K562 (cell line): Measurements from ENCODE around the gene FAM131C. TPM values are rescaled to one million over a fixed set of nuclear protein-coding genes. Genes with fewer than 3 reads are reported as not detected.

Source experiments
- AFF4 ChIP-seq: sonication (generic); formaldehyde crosslinking; IDR thresholded peaks from 2 replicates; pipeline ENCODE4 v1.8.0; 2023; ENCODE audit warnings: mild to moderate bottlenecking, missing genetic modification reagents
- ASH1L ChIP-seq: fragments of 450-650 bp; IDR thresholded peaks from 2 replicates; pipeline ENCODE4 v1.6.1; 2018; ENCODE audit warnings: borderline replicate concordance, mild to moderate bottlenecking, low read depth; ENCODE audit not compliant: partially characterized antibody
- DLX4 ChIP-seq: fragments of 250-450 bp; sonication (Bioruptor Pico); IDR thresholded peaks from 2 replicates; pipeline ENCODE4 v1.6.1; 2021; ENCODE audit warnings: mild to moderate bottlenecking
- E2F6 ChIP-seq, 2 experiments: IDR thresholded peaks; 2 replicates each; pipeline ENCODE4 v1.6.1; 2011; ENCODE audit warnings: borderline replicate concordance in 1 of 2, control low read depth in 1 of 2, low read depth in 1 of 2, low read length in 1 of 2, mild to moderate bottlenecking in 1 of 2, mixed read lengths in 1 of 2, moderate library complexity in 1 of 2; ENCODE audit not compliant: insufficient read depth in 1 of 2, insufficient read length in 1 of 2, poor library complexity in 1 of 2, severe bottlenecking in 1 of 2; ENCODE audit errors: extremely low read depth in 1 of 2
- PHF20 ChIP-seq: fragments of 450-650 bp; IDR thresholded peaks from 2 replicates; pipeline ENCODE4 v1.6.1; 2018; ENCODE audit not compliant: partially characterized antibody
- RBM25 ChIP-seq: fragments of 200-400 bp; formaldehyde crosslinking; IDR thresholded peaks from 2 replicates; pipeline ENCODE4 v1.6.1; 2018; ENCODE audit warnings: low read length, low read depth, moderate library complexity; ENCODE audit not compliant: severe bottlenecking
- SMAD1 ChIP-seq: fragments of 150-350 bp; IDR thresholded peaks from 2 replicates; pipeline ENCODE4 v1.6.1; 2014; ENCODE audit warnings: low read length, low read depth; ENCODE audit not compliant: partially characterized antibody
- SMARCB1 ChIP-seq: IDR thresholded peaks from 2 replicates; pipeline ENCODE4 v1.6.1; 2011; ENCODE audit warnings: improper control_type of control experiment, low read depth; ENCODE audit not compliant: insufficient read length
- SMARCC2 ChIP-seq: fragments of 450-650 bp; IDR thresholded peaks from 2 replicates; pipeline ENCODE4 v1.6.1; 2017; ENCODE audit warnings: antibody characterized with exemption, moderate library complexity, mild to moderate bottlenecking, low read depth
- SRF ChIP-seq, 2 experiments: fragments of 250-450, 450-650 bp in 1 of 2; sonication (Bioruptor Pico) in 1 of 2; sonication (generic) in 1 of 2; formaldehyde crosslinking; IDR thresholded peaks; 2 replicates each; pipeline versions ENCODE4 v1.5.0 to v1.5.1; 2020 to 2022; ENCODE audit warnings: mild to moderate bottlenecking in 1 of 2, missing genetic modification reagents in 1 of 2
- SRSF9 ChIP-seq: fragments of 200-400 bp; formaldehyde crosslinking; IDR thresholded peaks from 2 replicates; pipeline ENCODE4 v1.6.1; 2017; ENCODE audit warnings: low read depth, low read length, borderline replicate concordance
- STAT5A ChIP-seq: IDR thresholded peaks from 2 replicates; pipeline ENCODE4 v1.6.1; 2012; ENCODE audit warnings: low read length, inconsistent platforms, borderline replicate concordance
- STAT6 ChIP-seq: sonication (generic); formaldehyde crosslinking; IDR thresholded peaks from 2 replicates; pipeline ENCODE4 v1.8.1; 2023; ENCODE audit warnings: mild to moderate bottlenecking, missing genetic modification reagents
- TEAD2 ChIP-seq: fragments of 450-650 bp; IDR thresholded peaks from 2 replicates; pipeline ENCODE4 v1.6.1; 2016; ENCODE audit warnings: missing genetic modification characterization, control low read depth, missing compliant biosample characterization
- ZBTB1 ChIP-seq: sonication (generic); formaldehyde crosslinking; IDR thresholded peaks from 2 replicates; pipeline ENCODE4 v1.8.1; 2023; ENCODE audit warnings: missing genetic modification reagents, low read depth, mild to moderate bottlenecking, borderline replicate concordance
- ZKSCAN1 ChIP-seq: fragments of 150-350 bp; IDR thresholded peaks from 2 replicates; pipeline ENCODE4 v1.6.1; 2016; ENCODE audit warnings: low read depth, low read length
- ZKSCAN3 ChIP-seq: fragments of 250-450 bp; sonication (Bioruptor Pico); IDR thresholded peaks from 2 replicates; pipeline ENCODE4 v1.4.0; 2020
- ZNF121 ChIP-seq: sonication (generic); formaldehyde crosslinking; conservative IDR thresholded peaks from 2 replicates; pipeline ENCODE4 v1.8.0; 2022; ENCODE audit warnings: missing genetic modification reagents
- polyA plus RNA-seq, 8 experiments: library from polyadenylated mRNA; depleted of rRNA in 4 of 8; stranded (reverse) in 5 of 8; unstranded in 3 of 8; fragments of >200 nt; fragmentation: Nextera tagmentation in 2 of 8; fragmentation: Illumina TruSeq in 1 of 8; extraction: Ambion mirVana in 2 of 8; extraction: Trizol in 1 of 8; gene quantifications; 2 replicates each; pipeline versions ENCODE4 v1.2.1 to v1.2.3, GENCODE V29; 2011 to 2014; ENCODE audit warnings: inconsistent platforms in 1 of 8, missing spikeins in 1 of 8
- total RNA-seq, 7 experiments: library from RNA; depleted of rRNA in 6 of 7; stranded (reverse); fragments of >200 nt in 6 of 7; fragmentation: Illumina TruSeq in 2 of 7; extraction: Trizol in 2 of 7; gene quantifications; 2 replicates each; pipeline versions ENCODE4 v1.2.1 to v1.2.3, GENCODE V29; 2011 to 2021; ENCODE audit warnings: low replicate concordance in 1 of 7

Gene FAM131C
- total and polyA plus RNA-seq, 9 of the 15 experiments (the other 6 are each of a cell fraction or from before 2014, with no cell fraction given): 0.10 to 0.29 (median 0.16) TPM; not detected in 6

GRCh38 chr1:16054598-16055540 is 18.6 kb downstream of the FAM131C start (continued):
- TF ChIP-seq STAT5A (no peak), E2F6 (IDR thresholded peaks at IDR 0.05; ENCODE audit: borderline replicate concordance in 1 of 2, extremely low read depth in 1 of 2, insufficient read depth in 1 of 2, insufficient read length in 1 of 2, low read depth in 1 of 2, low read length in 1 of 2, poor library complexity in 1 of 2, severe bottlenecking in 1 of 2) (peak in 1 of 2 experiments; percentile 11), ZBTB1 (CRISPR knock-in tag) (0 out of 2 replicates have a peak, but pooled peaks have one; percentile 39), SRSF9 (no peak), RBM25 (peak; percentile 55), SMARCC2 (no peak), TEAD2 (tag) (no peak), ZKSCAN3 (no peak), STAT6 (CRISPR knock-in tag) (no peak), SMAD1 (no peak), SRF (CRISPR knock-in tag; IDR thresholded peaks at IDR 0.05) (no peak), ASH1L (no peak), ZNF121 (CRISPR knock-in tag) (peak; percentile 99), SMARCB1 (peak; percentile 7), PHF20 (no peak), DLX4 (no peak), ZKSCAN1 (peak; percentile 98), AFF4 (0 out of 2 replicates have a peak, but pooled peaks have one; percentile 51)
